CD4-positive, alpha-beta T cell treated with Interleukin-15 for 4 hours (primary cell): ENCODE results near the gene SGPL1.

ENCODE experiments used
- DNase-seq: peaks from one replicate; pipeline ENCODE4 v3.0.0-alpha.2; 2020; ENCODE audit warnings: low spot score

The SGPL1 gene

DNA sequence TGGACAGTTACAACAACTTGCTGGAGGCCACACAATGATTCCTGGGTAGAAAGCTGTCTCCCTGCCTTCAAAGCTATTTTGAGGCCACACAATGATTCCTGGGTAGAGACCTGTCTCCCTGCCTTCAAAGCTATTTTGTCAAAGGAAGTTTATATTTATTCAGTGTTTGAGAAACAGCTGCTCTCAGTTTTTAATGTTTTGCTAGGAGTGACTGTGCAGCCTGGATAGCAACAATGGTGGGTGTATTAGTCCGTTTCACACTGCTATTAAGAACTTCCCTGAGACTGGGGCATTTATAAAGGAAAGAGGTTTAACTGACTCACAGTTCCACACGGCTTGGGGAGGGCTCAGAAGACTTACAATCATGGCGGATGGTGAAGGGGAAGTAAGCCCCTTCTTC, 3.9 kb upstream of the SGPL1 start:
- DNase-seq = no peak

DNA sequence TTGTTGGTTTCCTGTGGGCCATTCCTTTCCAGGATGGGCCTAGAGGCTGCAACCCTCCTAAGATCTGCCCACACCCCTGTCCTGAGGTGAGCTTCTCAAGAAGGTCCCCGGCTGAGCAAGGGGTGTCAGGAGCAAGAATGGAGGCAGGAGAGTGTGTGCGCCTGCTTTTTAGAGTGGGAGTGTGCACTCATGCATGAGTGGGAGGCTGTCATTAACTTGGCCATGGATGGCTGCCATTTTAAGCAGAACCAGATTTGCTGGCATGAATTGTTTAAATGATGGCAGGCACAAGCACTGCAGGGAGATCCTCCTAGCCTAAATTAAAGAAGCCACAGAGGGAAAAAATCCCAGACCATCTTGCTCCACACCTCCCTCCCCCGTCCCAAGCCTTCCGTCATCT, 2.9 kb upstream of the SGPL1 start:
- no peak for DNase-seq

GRCh38 chr10:70814126-70814525, 1.6 kb upstream of the SGPL1 start:
- no peak for DNase-seq

DNA sequence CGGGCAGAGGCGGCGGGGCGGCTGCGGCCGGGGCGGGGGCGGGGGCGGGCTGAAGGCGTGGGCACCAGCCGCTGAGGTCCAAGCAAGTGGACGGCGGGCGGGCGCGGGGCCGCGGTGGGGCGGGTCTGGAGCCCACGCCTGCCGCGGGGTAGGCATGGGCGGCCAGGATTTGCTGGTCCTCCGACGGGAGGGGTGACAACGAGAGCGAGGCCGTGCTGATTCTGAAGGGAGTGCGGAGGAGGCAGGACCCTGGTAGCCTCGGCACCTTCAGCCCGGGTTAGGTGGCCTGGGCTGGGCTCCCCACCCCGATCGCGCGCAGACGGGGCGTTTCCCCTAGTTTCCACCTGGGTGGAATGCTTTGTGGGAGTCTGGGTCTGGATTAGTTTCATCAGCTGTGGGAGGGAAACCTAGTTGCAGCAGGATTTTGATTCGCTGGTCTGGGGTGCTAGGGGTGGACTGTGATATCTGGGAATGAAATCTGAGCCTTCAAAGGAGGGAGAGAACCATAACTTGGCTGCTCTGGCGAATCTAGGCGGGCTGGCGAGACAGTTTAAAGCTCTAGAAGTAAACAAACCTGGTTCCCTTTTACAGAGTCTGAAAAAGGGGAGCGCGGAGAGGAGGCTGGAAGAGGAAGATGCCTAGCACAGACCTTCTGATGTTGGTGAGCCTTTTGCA, 609 bp downstream of the SGPL1 start:
- DNase-seq = peak; percentile 6

- DNase-seq = no peak
These were observed 5.4 kb downstream of the SGPL1 start for GRCh38 chr10:70820976-70821750.

DNA sequence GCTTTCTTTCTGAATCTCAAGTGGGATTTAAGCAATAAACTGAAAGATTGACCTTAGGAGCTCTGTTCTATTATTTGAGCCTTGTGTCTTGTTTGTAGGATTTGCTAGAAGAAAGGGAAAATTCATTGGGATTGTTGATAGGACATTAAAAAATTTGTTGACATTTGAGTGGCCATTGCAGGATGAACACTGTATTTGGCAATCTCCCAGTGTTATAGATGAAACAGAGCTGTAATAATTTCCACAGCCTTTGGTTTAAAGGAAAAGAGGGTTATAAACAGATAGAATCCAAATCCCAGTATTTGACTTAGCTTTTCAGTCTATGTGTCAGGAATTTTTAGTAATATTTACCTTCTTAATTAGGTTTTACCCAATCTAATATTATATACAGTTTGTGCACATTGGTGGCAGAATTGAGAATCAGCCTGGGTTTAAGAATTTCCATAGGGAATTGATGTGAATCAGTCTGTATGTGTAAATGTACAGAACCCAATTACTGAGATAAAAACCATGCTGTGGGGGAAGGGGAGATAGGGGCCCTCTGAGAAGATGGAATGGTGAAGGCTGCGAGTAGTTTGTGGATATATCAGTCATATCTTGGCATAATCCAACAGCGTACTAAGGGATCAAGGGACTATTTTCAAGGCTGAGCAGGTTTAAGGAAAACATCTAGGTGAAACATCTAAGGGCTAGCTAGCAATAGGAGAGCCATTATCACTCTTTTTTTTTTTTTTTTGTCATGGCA, 6.5 kb downstream of the SGPL1 start:
- no peak for DNase-seq

GRCh38 chr10:70827086-70827757, 11.5 kb downstream of the SGPL1 start:
- DNase-seq = no peak

- DNase-seq = no peak
These were observed 13.2 kb downstream of the SGPL1 start for GRCh38 chr10:70828923-70829322.

DNA sequence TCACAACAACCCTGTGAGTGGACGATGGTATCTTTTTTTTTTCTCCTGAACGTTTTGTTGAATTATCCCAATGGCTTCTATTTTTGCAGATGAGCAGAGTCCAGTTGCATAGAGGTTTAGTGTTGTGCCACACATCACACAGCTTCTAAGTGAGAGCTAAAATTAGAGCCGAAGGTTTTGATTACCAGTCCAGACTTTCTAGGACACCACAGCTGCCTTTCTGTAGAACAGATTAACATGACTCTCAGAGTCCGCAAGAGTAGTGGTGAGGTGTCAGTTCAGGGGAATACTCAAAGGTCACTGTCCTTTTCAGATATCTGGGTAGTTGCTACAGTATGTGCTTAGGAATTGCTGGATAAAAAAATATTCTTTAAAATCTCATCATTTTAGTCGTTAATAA, 13.8 kb downstream of the SGPL1 start:
- DNase-seq = no peak

- no peak for DNase-seq
These were observed 14.4 kb downstream of the SGPL1 start for GRCh38 chr10:70830164-70830563.

DNA sequence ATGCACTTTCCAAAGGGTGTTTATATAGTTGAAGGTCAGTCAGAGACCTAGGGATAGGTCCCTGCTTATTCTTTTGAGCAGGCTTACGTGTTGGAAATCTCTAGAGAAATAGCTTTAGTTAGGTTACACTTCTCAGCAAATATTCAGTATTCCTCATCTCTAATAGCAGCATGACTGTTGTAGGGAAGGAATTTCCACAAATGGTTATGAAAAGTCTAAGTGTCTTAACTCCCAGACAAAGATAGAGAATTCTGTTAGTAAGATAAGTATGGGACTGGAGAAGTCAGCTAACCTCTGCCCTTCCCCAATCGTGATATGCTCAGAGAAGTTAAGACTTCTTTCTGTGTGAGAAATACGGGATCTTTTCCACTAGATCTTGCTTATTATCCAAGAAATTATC, 16.5 kb downstream of the SGPL1 start:
- DNase-seq = no peak

DNA sequence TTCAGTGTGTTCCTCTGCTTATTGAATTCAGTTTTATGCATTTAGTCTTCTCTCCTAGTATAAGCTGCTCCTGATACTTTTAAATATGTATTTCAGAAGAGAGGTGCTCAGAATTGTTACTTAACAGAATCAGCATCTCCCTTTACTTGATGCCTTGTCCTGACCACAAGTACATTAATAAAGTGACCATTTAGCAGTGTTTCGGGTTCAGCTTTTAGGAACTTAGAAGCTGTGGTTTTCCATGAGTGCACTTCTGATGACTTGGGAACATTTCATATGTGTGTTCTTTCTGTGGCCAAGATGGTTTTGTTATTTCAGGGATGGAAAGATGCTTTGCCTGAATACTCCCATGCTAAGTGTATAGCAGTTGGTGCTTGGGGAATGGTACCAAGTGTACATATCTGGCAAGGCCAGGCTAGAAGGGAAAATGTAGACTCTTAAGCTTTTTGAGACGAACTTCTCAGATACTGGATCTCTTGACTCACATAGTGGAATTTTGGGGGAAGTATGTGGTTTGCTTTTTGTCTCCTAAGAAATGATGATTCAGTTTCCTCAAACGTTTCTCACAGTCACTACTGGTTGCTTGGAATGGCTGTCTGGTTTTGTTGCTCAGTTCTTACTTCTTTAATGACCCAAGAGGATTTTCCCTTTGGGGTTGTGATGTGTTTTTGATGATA, 17.2 kb downstream of the SGPL1 start:
- DNase-seq = peak; percentile 7

DNA sequence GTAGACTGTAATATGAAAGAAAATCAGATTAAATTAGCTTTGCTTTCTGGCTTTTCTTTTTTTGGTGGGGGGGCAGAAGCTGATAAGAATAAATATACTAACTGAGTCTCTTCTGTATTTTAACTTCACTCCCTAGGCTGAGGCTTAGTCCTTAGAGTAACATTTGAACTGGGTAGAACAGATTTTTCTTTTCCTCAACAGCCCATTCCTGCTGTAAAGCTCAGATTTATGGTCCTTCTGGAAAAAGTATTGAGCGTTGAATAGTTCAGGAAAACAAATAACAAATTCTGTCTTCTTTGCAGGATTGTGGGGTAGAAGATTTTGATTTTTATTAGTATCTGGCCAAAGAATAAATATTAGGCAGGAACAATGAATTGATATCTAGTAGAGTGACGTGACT, 17.9 kb downstream of the SGPL1 start:
- no peak for DNase-seq

GRCh38 chr10:70834021-70834420, 18.3 kb downstream of the SGPL1 start:
- no peak for DNase-seq

DNA sequence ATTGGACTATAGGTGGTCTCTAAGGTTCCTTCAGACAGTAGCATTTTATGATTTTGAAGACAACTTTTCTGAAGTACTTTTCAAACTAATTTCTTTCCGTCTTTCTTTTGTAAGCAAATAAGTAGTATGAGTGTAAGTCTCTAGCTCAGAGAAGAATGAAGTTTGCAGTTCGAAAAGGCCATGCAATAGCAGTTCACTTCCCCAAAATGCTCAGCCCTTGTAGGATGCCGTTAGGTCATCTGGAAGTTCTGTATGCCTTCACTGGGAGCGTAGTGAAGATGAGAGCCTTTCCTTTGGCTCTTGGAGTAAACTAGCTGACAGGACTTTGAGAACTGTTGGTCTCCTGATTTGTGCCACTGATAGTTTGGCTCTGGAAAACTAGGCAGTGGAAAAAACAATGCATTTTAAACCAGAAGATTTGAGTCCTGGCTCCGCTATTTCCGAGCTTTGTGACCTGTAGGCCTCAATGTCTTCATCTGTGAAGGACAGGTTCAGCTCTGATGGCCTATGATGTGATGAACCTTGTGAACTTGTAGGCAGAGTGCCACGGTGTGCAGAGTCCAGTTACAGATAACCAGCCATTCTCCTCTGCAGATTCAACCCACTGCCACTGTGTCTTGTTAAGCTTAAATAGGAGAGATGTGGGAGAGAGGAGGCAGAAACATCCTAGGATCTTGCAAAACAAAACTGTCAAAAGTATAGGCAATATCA, 18.8 kb downstream of the SGPL1 start:
- DNase-seq = no peak

DNA sequence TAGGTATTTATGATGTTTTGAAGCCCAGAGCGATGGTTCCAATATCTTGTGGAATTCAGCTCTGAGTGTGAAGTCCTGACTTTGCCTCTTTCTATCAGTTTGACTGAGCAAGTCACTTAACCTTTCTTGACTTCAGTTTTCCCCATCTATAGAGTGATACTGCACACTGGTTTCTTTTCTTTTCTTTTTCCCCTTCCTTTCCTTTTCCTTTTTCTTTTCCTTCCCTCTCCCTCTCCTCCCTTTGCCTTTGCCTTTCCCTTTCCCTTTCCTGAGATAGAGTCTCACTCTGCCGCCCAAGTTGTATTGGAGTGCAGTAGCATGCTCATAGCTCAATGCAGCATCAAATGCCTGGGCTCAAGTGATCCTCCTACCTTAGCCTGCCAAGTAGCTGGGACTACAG, 20.6 kb downstream of the SGPL1 start:
- DNase-seq = no peak

DNA sequence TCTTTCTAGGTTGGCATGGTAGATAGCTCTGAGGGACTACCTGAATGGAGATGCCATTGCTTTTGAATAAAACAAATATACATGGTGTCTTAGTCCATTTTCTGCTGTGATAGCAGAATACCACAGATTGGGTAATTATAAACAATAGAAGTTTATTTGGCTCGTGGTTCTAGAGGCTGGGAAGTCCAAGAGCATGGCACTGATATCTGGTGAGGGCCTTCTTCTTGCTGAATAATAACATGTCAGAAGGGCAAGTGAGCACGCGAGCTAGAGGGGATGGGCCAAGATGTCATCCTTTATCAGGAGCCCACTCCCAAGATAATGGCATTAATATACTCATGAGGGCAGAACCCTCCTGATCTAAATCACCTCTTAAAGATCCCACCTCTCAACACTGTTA, 21.9 kb downstream of the SGPL1 start:
- no peak for DNase-seq

DNA sequence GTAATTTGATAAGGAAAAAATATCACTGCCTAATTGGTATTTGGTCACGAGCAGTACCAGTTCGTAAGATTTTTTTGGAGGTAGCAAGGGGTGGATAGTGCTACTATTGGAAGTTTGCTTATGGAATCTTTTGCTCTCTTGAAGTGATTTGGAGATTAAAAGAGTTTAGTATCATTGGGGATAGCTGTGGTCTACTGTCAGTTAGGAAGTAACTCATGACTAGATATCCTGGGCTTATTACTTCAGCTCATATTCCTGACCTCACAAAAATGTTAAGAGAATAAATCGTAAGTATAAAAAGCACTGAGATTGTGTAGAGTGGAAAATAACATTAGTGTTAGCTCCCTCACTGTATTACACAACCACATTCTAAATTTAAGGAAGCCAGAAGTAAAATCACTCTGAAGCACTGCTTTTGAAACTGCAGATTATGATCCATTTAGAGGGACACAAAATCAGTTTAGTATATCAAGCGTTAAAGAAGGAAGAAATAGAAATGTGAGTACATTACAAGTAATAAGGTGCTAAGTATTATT, 22.6 kb downstream of the SGPL1 start:
- no peak for DNase-seq

DNA sequence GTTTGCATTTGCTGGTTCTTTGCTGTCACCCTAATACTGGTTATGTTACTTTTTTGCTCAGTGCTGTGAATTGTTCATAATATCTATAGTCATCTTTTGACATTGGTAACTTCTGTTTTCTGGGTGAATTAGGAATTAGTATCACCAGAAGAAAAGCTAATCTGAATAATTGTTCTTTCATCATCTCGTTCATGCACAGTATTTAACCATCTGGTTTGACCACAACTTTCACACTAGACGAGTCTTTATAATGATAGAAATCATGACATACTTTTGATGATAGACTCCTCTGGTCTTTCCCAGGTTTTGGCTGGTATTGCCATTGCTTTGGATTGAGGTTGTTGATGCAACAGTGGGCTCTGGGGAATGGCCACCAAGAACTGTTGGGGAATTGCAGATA, 25.1 kb downstream of the SGPL1 start:
- no peak for DNase-seq

DNA sequence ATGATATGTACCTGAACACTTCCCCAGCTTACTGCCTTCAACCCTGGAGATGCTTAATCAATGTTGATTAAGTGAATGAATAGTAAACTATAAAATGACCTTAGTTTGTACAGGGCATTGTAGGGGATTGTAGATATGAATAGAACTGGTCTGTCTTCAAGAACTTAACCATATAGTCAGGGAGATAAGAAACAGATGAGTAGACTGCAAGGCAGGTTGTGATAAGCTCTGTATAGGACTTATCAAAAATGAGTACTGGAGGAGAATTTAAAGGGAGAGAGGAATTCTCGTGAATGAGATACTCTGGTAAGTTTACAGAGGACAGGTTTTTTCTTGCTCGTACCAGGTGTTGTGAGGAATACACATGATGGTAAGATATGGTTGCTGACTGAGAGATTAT, 27.6 kb downstream of the SGPL1 start:
- no peak for DNase-seq
